Prostate gland (tissue), 2 donors: ENCODE data around the gene NAV2. TPM values are rescaled to one million over a fixed set of nuclear protein-coding genes. Genes with fewer than 3 reads are reported as not detected.
"Not testable (repeated sequence)": the region's sequence is repeated elsewhere in the genome, so short reads cannot be mapped to it uniquely, and the experiment has no call there.

ENCODE experiments used
- DNase-seq: peaks from one replicate; pipeline ENCODE4 v3.0.0-alpha.2; 2019; ENCODE audit warnings: low spot score
- H3K27ac ChIP-seq, 2 donors: fragments of 200-600 bp; sonication (generic); 2 replicates each; pipeline ENCODE4 v1.5.1; 2017 to 2019
- H3K27me3 ChIP-seq: fragments of 200-600 bp; sonication (generic); replicated peaks from 2 replicates; pipeline ENCODE4 v1.5.1; 2019; ENCODE audit not compliant: insufficient read depth
- H3K36me3 ChIP-seq, 2 donors: fragments of 200-600 bp; sonication (generic); 1 replicate in 1 of 2; 2 replicates in 1 of 2; pipeline versions ENCODE4 v1.5.1 to v1.8.1; 2017 to 2019
- H3K4me1 ChIP-seq: fragments of 200-600 bp; sonication (generic); replicated peaks from 2 replicates; pipeline ENCODE4 v1.5.1; 2019
- H3K4me3 ChIP-seq, 2 donors: fragments of 200-600 bp; sonication (generic); 2 replicates each; pipeline ENCODE4 v1.5.1; 2017 to 2019
- H3K9me3 ChIP-seq: fragments of 200-600 bp; sonication (generic); 2 replicates; pipeline ENCODE4 v1.5.1; 2017
- POLR2A ChIP-seq: fragments of 450-650 bp; IDR thresholded peaks from one replicate; pipeline ENCODE4 v1.6.1; 2016; ENCODE audit warnings: antibody characterized with exemption, mild to moderate bottlenecking
- POLR2AphosphoS5 ChIP-seq: sonication (generic); formaldehyde crosslinking; IDR thresholded peaks from one replicate; pipeline ENCODE4 v1.6.1; 2017; ENCODE audit warnings: antibody characterized with exemption
- WGBS: methylation state at CpG from one replicate; pipeline ENCODE4 v1.1.5; 2018; 5-methylcytosine and 5-hydroxymethylcytosine counted together
- intact Hi-C: fragments of 100-400 bp; cut with DNase I; formaldehyde crosslinking; loops from one replicate; pipeline ENCODE4 v1.14.2; 2022
- total RNA-seq, 2 donors: library from RNA; depleted of rRNA; stranded (reverse); fragments of >200 nt; gene quantifications; one replicate each; pipeline ENCODE4 v1.1.0, GENCODE V29; 2016
- TF ChIP-seq, protein P1 (sequence below), 4 experiments: fragments of 200-600 bp in 2 of 4; fragments of 450-650 bp in 2 of 4; sonication (generic) in 2 of 4; IDR thresholded peaks; 1 replicate in 3 of 4; 2 replicates in 1 of 4; pipeline ENCODE4 v1.5.1; 2016 to 2019; ENCODE audit warnings: antibody characterized with exemption in 4 of 4, mild to moderate bottlenecking in 2 of 4, moderate library complexity in 2 of 4

Gene NAV2
- total RNA-seq, 2 donors from 2014 or later = 17.1 to 26.6 TPM

DNA sequence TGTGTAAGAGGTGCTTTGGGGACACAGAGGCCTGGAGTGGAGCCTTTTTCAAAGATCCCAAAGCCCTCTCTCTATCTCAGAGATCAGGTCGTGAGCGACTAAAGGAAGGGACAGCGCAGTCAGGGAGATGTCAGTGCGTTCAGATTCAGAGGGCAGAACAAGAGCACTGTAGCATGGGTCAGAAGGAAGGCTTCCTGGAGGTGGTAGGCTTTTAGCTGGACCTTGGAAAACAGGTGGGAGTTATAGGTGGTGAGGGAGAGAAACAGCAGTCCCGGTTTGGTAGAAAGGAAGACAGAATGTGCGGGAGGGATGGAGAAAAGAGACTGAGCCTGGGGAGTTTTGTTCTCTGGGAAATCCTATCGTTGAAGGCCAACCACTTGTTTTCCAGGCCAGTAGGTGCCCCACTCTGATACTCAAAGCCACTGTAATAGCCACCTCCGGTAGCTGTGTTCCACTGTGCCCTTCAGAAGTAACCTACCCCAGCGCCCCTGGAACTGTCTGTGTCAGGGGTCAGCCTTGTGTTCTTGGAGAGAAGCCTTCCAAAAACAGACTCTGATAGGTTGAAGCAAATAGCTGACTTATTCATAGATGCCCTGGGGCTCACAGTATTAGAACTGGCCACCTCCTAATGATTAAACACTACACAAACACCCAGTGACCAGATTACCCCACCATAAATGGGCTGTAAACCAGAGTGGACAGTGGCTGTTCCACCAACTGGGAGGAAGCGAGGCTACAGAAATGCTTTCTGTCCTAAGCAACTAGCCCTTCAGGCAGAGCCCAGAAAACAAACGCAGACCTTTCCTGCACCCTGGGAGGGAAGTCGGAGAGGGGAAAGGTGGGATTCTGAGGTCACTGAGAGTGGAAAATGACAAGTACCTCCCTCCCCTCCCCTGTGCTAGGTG is 289.9 kb downstream of the NAV2 start:
- TF ChIP-seq POLR2AphosphoS5 (no peak), POLR2A (no peak)
- TF ChIP-seq, protein P1, sequence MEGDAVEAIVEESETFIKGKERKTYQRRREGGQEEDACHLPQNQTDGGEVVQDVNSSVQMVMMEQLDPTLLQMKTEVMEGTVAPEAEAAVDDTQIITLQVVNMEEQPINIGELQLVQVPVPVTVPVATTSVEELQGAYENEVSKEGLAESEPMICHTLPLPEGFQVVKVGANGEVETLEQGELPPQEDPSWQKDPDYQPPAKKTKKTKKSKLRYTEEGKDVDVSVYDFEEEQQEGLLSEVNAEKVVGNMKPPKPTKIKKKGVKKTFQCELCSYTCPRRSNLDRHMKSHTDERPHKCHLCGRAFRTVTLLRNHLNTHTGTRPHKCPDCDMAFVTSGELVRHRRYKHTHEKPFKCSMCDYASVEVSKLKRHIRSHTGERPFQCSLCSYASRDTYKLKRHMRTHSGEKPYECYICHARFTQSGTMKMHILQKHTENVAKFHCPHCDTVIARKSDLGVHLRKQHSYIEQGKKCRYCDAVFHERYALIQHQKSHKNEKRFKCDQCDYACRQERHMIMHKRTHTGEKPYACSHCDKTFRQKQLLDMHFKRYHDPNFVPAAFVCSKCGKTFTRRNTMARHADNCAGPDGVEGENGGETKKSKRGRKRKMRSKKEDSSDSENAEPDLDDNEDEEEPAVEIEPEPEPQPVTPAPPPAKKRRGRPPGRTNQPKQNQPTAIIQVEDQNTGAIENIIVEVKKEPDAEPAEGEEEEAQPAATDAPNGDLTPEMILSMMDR (IDR thresholded peaks at IDR 0.05) = no peak
- H3K4me1 ChIP-seq = no peaks in the 10 kb centered on the region
- no peaks in the 10 kb centered on the region for H3K9me3 ChIP-seq
- H3K4me3 ChIP-seq = no peak overlapping the region
- no peak overlapping the region for H3K27ac ChIP-seq
- H3K36me3 ChIP-seq = no peaks in the 10 kb centered on the region
- 83% methylated on average over 12 of the region's 12 CpGs for WGBS
- DNase-seq = no peak
- intact Hi-C loops = no loop called here
- H3K27me3 ChIP-seq = no peaks in the 10 kb centered on the region

DNA sequence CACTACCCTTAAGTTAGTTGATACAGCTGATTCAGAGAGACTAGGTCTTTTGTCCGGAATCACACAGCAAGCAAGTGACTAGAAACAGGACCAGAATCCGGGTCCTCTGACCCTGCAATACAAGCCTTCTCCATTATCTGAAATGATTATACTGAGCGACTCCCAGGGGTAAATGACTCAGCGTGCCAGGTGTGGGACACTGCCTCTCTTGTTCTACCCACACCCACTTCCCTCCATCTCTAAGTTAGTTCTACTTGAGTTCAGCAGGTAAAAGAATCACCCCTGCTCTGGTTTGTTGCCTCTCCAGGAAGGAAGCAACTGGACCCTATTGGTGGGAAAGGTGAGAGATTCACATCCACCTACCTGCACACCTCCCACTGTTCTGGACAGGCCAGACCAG is 290.7 kb downstream of the NAV2 start:
- Histone ChIP-seq H3K4me3 (no peak overlapping the region), H3K4me1 (no peaks in the 10 kb centered on the region), H3K27ac (no peak overlapping the region), H3K36me3 (no peaks in the 10 kb centered on the region), H3K9me3 (no peaks in the 10 kb centered on the region), H3K27me3 (no peaks in the 10 kb centered on the region)
- WGBS = 93% methylated on average over 4 of the region's 4 CpGs
- TF ChIP-seq POLR2A (no peak), POLR2AphosphoS5 (no peak)
- TF ChIP-seq, protein P1 (IDR thresholded peaks at IDR 0.05) = no peak
- intact Hi-C loops = no loop called here
- DNase-seq = no peak

DNA sequence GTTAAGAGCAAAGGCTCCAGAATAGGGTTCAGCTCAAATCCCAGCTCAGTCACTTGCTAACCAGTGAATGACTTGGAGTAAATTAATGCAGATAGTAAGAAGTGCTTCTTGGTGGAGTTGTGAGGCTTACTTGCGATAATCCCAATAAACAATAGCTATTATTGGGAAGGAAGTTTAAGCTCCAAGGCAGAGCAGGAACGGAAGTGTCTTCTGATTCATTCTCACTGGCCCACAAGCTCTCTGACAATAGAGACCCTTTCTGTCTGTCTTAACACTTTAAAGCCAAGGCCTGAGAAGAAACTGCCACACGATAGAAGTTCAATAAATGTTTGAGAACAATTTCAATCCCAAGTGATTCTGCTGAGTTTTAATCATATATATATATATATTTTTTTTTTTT is 292.2 kb downstream of the NAV2 start:
- TF ChIP-seq POLR2AphosphoS5 = no peak
- no peak for TF ChIP-seq POLR2A
- TF ChIP-seq, protein P1 (IDR thresholded peaks at IDR 0.05) = no peak
- no peak overlapping the region for H3K27ac ChIP-seq
- H3K27me3 ChIP-seq = no peaks in the 10 kb centered on the region
- H3K4me3 ChIP-seq = no peak overlapping the region
- no peaks in the 10 kb centered on the region for H3K36me3 ChIP-seq
- no peaks in the 10 kb centered on the region for H3K4me1 ChIP-seq
- 85% methylated on average over 3 of the region's 3 CpGs for WGBS
- no peaks in the 10 kb centered on the region for H3K9me3 ChIP-seq
- intact Hi-C loops = no loop called here
- no peak for DNase-seq

DNA sequence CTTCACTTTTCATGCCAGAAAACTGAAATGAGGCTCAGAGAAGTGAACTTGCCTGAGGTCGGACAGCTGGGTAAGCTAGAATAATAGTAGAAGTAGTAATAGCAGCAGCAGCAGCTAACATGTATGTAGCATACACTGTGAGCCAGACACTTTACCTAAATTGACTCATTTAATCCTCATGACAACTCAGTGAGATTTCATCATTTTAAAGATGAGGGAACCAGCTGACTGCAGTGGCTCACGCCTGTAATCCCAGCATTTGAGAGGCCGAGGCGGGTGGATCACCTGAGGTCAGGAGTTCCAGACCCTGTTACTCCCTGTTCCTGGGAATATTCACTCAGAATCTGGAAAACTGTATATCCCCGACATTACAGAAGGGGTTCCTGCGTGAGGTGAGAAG is 293.1 kb downstream of the NAV2 start:
- TF ChIP-seq POLR2AphosphoS5 (no peak), POLR2A (no peak)
- TF ChIP-seq, protein P1 (IDR thresholded peaks at IDR 0.05) = no peak
- H3K4me1 ChIP-seq = no peaks in the 10 kb centered on the region
- H3K27me3 ChIP-seq = no peaks in the 10 kb centered on the region
- intact Hi-C loops = no loop called here
- no peak for DNase-seq
- no peak overlapping the region for H3K4me3 ChIP-seq
- no peaks in the 10 kb centered on the region for H3K9me3 ChIP-seq
- no peak overlapping the region for H3K27ac ChIP-seq
- no peaks in the 10 kb centered on the region for H3K36me3 ChIP-seq
- 91% methylated on average over 6 of the region's 6 CpGs for WGBS

DNA sequence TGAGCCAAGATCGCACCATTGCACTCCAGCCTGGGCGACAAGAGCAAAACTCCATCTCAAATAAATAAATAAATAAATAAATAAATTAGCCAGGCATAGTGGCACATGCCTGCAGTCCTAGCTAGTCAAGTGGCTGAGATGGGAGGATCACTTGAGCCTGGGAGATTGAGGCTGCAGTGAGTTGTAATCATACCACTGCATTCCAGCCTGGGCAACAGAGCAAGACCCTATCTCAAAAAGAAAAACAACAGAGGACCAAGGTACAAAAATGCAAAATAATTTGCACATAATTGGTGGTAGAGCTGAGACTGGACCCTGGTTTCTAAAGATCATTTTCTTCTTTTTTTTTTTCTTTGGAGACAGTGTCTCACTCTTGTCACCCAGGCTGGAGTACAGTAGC is 294.0 kb downstream of the NAV2 start:
- intact Hi-C loops, H3K9me3 ChIP-seq, DNase-seq, H3K27ac ChIP-seq, H3K27me3 ChIP-seq, H3K4me3 ChIP-seq, H3K36me3 ChIP-seq, H3K4me1 ChIP-seq: not testable (repeated sequence)
- 96% methylated on average over 2 of the region's 2 CpGs for WGBS
